Fibroblast of skin of left quadriceps (primary cell): ENCODE measurements around the gene LAMB1.
"Not testable (repeated sequence)": the region's sequence is repeated elsewhere in the genome, so short reads cannot be mapped to it uniquely, and the experiment has no call there.

ENCODE experiments used
- DNase-seq, 2 experiments: peaks; one replicate each; pipeline ENCODE4 v3.0.0-alpha.2; 2013; ENCODE audit warnings: low read depth in 2 of 2

The LAMB1 gene

DNA sequence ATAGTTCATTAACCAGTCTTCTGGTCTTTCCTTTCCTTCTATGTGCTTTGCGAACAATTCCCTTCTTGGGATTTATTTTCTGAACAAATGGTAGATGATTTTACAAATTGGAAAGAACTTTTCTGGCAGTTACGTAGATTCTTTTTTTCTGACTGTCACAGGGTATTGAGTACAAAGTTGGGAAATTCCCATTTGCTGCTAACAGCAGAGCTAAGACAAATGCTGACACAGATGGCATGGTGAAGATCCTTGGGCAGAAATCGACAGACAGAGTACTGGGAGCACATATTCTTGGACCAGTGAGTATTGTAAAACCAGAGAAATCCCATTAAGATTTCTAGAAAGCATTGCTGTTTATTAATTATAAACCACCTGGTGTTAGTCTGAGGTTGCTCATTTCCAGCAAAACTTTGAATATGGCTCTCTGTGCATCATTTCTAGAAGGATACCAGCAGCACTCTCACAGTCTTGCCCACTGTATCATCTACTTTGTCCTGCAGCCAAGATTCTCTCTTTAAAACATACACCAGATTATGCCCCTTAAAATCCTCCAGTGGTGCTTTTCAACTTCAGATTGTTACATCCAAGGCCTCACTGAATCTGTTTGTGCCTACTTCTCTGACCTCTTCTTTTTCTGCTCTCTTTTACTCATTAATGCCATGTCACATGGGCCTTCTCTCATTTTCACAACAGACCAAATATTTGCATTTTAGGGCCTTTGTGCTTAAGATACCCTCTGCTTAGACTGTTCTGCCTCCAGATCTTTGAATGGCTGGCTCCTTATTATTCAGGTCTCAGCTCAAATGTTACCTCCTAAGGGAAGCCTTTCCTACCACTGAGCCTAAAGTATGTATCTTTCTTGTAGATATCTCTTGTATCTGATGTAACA, 85.0 kb downstream of the LAMB1 start:
- no peak for DNase-seq

DNA sequence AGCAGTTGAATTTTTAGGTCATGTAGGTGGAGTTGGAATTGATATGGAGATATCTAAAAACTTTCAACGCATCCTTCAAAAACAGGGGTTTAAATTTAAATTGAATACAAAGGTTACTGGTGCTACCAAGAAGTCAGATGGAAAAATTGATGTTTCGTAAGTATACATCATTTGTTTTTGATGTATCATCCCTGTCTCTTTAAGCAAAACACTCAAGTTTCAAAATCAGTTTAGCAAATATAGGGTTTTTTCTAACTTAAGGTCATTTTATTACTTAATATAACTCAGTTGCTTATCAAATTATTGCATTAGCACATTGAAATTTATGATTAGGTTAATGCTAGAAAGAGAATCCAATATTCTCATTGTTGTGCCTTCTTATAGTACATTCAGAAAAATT, 87.4 kb downstream of the LAMB1 start:
- DNase-seq, result no peak

DNA sequence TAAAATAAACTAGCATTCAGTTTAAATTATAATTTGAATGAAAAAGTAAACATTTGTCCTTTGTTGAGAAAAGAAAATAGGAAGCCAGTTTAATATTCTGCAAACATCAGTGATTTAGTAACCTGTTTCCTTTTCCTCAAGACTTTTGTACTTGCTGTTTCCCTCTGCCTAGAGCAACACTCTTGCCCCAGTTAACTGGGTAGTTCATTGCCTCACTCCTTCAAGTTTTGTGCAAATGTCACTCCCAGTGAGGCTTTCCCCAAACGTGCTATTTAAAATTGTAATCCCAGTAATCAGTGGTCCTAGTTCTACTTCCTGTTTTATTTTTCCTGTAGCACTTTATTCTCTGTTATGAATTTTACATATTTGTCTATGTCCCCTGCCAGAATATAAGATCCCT, 88.1 kb downstream of the LAMB1 start:
- no peak for DNase-seq

DNA sequence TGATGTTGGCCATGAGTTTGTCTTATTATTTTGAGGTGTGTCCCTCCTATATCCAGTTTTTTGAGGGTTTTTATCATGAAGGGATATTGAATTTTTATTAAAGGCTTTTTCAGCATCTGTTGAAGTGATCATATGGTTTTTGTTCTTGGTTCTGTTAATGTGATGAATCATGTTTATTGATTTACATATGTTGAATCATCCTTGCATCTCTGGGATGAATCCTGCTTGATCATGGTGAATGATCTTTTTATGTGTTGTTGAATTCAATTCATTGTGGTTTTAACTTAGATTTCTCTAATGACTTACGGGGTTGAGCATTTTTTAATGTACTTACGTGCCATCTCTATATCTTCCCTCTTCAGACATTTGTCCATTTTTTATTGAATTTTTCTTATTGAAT, 89.1 kb downstream of the LAMB1 start:
- peak in 1 of 2 experiments; percentile 27 for DNase-seq

DNA sequence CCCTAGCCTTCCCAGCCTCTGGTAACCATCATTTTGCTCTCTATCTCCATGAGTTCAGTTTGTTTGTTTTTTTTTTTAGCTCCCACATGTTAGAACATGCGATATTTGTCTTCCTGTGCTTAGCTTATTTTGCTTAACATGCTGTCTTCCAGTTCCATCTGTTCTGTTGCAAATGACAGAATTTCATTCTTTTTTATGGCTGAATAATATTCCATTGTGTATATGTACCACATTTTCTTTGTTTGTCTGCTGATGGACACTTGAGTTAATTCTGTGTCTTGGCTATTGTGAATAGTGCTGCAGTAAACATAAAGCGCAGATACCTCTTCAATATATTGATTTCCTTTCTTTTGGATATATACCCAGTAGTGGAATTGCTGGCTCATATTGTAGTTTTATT, 91.0 kb downstream of the LAMB1 start:
- DNase-seq, result no peak

DNA sequence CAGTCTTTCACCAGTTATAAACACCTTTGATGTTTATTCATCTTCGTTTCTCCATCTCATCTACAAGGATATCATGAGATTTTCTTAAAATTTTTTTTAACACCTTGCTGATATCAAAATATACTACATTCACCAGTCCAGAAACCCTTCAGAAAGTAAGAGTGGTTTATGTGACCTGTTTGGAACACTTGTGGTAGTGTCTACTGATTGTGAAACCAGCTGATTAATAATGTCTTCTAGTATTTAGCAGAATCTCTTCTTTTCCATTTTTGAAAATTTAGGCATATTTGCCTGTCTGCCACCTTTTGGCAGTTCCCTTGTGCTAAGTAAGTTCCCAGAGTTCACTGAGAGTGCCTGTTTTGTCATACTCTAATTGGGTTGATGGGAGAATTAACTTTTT, 93.5 kb downstream of the LAMB1 start:
- no peak for DNase-seq

DNA sequence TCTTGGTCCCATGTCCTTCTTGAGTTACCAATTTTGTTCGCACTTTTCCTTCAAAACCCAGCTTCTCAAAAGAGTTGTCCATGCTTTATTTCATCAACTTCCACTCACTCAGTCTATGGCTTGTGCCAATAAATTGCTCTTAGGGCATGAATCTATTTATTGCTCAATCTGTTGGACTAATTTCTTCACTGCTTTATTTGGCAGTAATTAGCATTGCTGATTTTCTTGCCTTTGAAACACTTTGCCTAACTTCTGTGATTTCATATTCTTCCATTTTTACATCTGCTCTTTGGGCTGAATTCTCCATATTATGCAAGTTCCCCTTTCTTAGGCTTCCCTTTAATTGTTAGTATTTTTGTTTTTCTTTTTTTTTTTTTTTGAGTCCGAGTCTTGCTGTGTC, 95.2 kb downstream of the LAMB1 start:
- DNase-seq, result no peak

DNA sequence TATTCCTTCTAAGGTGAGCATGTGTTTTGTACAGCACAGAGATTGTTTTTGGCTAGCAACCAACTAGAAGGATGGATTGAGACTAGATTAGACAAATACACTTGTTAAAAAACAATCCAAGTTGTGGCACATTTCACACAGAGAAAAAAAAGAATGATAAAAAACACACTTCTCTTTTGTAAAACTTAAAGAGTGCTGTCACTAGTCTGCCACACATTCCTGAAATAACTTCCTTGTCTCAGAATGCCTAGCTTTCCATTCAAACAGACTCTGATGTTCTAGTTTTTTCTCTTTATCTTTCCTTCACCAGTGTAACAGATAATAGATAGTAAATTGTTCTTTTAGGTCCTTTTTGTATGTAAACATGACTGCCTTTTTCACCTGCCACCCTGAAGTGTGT, 100.6 kb downstream of the LAMB1 start:
- no peak for DNase-seq

DNA sequence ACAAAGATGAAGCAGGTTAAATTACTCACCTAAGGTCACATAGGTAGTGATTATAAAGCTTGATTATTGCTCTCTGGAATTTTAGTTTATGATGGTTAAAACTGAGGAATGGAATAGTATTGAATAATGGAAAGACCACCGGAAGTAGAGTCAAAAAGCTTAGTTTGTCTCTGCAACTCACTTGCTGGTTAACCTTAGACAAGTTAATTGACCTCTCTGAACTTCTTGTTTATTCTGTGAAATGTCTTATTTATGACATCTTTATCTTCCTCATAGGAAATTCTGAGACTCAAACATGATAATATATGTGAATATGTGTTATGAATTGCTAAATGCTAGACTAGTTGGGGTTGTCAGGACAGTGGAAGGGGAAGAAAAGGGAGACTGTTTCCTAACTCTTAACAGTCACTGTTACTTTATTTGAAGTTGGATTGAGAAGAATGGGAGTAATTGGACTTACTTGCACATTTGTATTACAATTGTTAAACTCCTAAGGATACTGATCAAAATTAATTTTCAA, 102.4 kb downstream of the LAMB1 start:
- no peak for DNase-seq

DNA sequence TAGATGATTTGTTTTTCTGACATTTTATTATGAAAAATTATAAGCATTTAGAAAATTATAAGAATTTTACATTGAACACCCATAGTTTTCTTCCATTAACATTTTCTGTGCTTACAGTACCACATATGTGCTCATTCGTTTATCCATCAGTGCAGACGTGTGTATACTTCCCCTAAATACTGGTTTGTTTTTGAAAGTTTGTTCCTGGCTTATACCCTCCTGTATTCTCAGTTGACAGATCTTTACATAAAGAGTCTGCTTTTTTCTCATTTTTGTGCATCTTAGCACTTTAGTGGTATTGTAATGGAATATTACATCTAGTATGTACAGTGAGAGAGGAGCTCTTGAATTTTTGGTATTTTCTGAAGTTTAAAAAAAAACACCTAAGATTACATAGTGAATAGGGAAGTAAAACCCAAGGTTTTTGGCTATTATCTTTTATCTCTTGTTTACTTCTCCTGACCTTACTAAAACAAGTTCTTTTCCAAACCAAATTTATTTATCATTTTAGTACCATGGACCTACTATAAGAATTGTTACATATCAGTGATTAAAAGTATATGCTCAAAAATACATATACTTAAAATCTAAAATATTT, 103.9 kb downstream of the LAMB1 start:
- DNase-seq, result no peak

DNA sequence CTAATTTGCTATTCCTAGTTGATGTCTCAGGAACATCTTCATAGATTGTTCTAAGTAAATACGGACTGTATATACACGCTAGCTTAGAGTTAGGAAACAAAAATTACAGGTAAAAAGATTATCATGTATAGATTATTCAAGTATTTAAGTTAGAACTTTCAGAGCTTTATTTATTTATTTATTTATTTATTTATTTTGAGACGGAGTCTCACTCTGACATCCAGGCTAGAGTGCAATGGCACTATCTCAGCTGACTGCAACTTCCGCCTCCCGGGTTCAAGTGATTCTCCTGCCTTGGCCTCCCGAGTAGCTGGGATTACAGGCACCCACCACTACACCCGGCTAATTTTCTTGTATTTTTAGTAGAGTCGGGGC, 110.6 kb downstream of the LAMB1 start:
- not testable (repeated sequence) for DNase-seq

DNA sequence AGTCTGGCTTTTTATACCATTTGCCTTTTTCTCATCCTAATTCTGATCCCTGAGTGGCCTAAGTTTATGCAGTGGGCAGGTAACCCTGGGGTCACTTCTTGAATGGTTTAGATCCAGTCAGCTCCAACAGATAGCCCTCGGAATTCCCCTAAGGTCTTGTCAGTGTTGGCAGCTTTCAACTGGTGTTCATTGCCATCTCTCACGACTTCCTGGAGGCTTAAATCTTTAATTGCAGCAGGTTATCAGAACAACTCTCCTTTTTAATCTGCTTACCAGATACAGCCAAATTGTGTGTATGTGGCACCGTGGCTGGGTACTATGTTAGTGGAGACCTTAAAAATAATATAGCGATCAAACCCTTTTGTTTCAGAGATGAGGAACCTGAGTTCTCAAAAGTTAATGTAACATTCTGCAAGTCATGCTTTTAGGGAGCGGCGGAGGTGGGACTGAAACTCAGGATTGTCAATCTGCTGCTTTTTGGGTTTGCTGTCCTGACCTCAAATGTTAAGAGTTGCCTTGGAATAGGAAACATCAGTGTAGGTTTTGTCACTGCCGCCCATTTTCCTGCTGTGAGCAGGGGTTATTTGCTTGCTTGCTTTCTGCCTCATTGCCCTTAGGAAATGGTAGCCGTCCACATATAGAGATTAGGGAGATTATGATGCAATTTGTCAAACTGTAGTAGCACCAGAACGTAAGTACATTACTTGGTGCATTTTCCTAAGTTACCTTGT, 111.2 kb downstream of the LAMB1 start:
- DNase-seq, result no peak

DNA sequence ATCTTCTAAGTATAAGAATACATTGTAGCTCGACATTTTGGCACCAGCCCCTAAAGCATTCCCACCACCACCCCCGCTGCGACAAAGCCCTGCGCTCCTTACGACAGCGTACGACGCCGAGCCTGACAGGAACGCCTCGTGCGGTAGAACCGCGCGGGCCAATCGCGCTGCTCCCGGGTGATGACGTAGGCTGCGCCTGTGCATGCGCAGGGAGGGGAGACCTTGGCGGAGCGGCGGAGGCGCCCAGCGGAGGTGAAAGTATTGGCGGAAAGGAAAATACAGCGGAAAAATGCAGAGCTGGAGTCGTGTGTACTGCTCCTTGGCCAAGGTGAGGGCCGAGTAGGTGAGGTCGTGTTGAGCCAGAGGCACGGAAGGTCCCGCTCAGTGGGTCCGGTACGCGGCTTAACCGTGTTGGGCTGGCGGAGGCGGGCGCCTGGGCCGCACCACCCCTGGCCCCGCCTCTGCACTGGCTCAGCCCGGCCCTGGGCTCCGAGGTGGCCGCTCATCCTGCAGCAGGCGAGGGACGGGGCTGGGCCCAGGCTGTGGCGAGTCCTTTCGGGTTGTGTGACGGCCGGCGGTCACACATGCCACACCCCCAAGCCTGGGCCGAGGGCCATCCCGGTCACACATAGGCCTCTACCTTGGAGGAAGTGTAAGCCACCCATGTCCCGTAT, 111.9 kb downstream of the LAMB1 start, which contains the start of gene DLD:
Gene DLD, plus strand, starts transcription at position 222 of the 674 bp plus-strand sequence. Its CDS starts 68 bp downstream, at position 290.
- DNase-seq, result peak; percentile 69 to 71

DNA sequence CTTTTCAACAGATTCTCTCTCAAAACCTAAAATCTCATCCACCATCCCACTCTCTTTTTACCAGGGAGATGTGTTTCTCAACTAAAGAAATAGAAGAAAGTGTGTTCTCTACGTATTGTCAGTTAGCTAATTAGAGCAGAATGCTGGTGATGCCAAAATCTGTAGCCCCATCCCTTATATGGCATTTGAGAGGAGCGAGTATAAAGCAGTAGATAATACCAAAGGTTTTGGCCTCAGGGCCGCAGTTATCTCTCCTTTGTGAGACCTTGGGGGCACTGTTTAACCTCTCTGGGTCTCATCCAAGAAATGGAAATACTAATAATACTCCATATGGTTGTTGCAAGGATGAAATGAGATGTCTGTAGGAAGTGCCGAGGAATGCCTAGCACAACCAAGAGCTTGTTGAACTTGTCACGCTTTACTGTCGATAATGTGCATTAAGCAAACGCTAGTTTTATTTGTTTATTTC, 112.4 kb downstream of the LAMB1 start:
- DNase-seq, result no peak

DNA sequence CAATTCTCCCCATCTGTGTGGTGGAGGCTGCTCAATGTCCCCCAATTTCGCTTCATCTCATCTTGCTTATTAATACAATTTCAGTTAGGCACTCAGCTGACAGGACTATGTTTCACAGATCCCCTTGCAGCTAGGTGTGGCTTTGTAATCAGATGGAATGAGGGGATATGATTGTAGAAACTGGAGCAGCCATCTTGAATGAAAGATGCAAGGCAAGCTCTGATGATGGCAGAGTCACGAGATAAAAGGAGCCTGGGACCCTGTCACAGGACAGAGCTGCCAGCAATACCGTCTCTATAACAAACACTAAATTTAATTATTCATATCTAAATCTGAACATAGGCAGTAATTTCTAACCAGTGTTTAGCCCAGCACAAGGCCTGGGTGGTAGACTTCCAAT, 113.0 kb downstream of the LAMB1 start:
- DNase-seq, result no peak

DNA sequence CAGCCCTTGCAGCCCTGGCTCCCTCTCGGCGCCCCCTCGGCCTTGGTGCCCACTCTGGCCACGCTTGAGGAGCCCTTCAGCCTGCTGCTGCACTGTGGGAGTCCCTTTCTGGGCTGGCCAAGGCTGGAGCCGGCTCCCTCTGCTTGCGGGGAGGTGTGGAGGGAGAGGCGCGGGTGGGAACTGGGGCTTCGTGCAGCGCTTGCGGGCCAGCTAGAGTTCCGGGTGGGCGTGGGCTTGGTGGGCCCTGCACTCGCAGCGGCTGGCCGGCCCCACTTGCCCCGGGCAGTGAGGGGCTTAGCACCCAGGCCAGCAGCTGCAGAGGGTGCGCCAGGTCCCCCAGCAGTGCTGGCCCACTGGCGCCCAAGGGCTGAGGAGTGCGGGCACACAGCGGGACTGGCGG, 115.1 kb downstream of the LAMB1 start:
- not testable (repeated sequence) for DNase-seq

DNA sequence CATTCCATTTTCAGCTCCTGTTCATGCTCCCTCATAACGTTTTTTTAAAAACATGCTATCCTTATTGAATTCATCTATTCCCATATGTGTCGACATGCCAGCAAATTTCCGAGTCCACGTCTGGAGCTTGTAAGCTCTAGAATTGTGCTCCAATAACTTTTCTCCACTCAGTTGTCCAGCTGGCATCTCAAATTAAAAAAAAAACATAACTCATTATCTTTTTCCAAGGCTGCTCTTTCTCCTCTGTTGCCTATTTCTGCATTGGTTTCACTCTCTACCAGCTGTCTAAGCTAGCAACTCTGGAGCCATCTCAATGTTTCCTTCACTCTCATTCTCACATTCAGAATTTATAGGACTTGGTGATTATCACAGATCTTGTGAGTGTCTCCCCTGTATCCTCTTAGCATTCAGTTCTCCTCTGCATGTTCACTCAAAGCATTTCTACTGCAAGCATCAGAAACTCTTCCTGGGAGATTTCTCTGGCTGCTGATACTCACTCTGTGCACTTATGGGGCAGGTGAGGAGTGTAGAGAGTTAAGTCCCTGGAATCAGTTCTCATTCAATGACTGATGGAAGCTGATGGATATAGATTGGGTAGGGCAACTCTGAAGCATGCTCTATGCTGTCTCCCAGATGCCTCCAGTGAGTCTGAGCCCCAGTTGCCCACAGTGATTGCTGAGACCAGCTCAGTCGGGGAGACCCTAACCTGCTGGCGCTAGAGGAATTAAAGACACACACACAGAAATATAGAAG, 118.7 kb downstream of the LAMB1 start:
- DNase-seq, result no peak

DNA sequence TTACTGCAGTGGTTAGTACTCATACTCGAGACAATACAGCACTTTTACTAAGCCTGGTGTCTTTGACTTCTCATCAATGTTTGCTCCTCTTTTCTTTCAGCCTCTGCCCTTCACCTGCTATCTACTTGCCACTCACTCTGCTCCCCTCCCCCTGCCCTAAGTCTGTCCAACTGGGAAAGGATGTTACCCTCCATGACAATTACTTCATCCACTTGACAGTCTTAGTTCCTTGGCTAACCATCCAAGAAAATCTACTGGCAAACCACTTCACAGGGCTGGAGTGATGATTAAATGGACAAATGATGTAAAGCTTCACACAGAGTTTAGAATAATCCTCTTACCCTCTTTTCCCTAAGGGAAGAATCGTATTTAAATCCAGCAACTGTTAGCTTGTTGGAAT, 120.2 kb downstream of the LAMB1 start:
- DNase-seq, result no peak

DNA sequence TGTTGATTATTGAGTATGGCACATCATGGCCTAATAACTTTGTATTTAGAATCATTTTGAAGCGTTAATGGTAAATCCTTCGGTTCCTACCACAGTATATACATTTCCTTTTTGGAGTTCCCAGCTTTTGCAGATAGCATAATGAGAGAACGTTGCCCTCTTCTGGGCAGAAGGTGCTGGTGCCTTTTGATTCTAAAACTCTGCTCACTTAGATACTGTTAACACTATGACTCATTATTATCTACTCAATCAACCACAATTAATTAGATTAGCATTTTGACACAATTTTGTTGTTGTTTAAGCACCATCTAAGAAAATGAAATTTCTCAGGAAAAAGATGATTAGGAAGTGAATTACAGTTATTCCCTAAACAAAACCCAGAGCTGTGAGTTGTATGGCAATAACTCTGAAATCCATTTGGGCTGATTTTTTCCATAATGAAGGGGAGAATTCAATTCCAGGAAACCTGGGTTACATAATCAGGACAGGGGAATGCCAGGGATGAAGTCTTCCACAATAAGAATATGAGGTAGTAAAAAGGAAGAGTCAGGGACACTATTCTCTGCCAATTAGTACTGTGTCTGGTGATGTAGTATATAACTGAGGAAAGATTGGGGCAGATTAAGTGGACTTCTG, 123.4 kb downstream of the LAMB1 start:
- DNase-seq, result no peak

DNA sequence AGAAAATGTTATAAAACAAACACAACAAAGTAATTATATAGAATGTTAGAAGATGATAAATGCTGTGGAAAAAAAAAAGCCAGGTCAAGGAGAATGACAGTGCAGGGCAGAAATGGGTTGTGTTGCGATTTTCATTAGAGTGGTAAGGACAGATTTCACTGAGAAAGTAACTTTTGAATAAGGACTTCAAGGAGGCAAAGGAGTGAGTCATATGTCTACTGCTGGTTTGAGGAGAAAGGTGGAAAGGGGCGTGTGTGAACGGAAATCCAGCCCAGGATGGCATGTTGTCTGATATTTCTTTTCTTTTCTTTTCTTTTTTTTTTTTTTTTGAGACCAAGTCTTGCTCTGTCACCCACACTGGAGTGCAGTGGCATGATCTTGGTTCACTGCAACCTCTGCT, 124.3 kb downstream of the LAMB1 start:
- no peak for DNase-seq
